Right kidney (tissue), 1 donor: ENCODE data around the gene PCBP3.

Source experiments
- DNase-seq: peaks from one replicate; pipeline ENCODE4 v3.0.0-alpha.2; 2016

The PCBP3 gene

DNA sequence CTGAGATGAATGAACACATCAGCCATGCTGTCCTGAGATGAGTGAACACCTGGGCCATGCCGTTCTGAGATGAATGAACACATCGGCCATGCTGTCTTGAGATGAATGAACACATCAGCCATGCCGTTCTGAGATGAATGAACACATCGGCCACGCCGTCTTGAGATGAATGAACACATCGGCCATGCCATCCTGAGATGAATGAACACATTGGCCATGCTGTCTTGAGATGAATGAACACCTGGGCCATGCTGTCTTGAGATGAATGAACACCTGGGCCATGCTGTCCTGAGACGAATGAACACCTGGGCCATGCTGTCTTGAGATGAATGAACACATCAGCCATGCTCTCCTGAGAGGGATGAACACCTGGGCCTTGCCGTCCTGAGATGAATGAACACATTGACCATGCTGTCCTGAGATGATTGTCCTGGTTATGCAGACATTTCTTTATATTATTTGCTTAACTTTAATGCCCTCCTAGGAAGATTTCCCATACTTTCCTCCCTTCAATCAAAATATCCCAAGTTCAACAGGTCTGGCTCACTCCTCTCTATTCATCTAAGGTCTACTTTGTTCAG lies 289.5 kb downstream of the PCBP3 start:
- no peak for DNase-seq

DNA sequence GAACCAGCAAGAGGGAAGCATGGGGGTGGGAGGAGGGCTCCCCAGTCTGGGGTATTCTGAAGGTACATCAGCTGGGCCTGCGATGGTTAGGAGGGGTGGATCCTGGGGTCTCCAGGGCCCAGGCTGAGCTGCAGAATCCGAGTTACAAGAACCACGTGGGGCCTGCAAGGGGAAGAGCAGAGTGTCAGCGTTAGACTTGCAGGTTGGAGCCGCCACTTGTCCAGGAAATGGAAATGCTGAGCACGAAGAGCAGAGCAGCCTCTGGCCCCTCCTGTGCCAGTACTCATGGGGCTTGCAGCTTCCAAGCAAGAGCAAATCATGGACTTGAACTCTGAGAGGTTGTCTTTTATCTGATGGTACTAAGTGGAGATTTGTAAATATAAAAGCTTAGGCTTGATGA lies 290.6 kb downstream of the PCBP3 start:
- no peak for DNase-seq

DNA sequence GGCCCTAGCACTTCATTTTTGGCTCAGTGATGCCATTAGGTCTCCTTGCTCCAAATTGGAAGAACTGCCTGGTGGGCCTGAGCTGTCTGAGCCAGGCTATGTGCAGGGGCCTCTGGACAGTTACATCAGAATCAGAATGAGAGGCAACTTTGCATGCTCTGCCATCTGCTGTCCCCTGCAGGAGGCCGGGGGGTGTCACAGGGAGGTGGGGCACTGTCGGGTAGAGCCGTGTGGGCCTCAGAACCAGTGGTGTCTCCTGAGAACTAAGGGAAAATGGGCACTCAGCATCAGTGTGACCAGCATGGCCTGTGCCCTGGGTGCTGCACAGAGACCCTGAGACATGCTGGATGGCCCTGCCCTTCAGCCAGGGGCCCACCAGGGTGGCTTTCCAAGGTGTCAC lies 291.0 kb downstream of the PCBP3 start:
- DNase-seq: no peak

DNA sequence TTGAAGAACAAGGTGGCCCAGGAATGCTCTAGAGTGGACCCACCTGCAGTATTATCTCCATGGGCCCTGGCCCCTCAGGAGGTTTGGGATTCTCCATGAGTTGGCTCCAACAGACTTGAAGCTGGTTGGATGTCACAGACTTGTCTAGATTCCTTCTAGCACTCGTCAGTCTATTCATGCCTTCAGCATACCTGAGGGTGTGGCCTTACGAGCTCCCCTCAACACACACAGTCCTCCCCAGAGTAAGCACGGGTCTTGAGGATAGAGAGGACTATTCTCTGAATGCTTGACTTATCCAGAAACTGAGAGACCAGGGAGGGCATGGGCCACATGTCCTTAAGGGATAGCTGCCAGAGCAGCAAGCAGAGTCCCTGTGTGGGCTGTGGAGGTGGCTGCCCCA lies 292.1 kb downstream of the PCBP3 start:
- no peak for DNase-seq

DNA sequence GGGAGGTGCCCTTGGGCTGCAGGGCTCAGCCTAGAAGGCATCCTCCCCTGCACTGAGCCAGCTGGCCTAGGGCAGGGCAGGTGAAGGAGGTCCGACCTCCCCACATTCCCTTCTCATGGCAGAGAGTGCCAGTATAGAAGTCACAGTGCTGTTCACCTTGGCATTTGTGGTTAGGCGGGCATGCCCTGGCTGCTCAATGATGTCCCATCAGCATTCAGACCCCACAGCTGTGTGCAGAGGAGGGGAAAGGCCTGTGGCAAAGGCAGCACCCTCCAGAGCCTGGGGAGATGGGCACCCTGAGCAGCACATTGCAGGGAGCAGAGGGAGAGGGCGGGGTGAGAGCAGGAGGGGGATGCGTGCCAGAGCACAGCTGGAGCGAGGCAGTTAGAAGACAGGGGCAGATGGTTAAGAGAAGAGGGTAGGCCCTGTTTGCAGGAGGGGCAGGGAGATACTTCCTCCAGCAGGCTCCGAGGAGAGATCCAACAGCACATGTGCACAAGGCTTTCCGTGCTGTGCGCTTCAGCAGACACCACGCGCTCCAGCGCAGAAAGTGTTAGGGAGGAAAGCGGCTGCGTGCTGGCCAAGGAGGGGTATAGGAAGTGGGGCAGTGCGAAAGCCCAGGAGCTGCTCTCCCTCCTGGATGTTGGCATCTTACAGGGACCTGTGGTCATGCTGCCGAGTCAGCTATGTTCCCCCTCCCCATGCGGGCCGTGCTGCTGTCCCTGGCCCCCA lies 294.4 kb downstream of the PCBP3 start:
- no peak for DNase-seq

DNA sequence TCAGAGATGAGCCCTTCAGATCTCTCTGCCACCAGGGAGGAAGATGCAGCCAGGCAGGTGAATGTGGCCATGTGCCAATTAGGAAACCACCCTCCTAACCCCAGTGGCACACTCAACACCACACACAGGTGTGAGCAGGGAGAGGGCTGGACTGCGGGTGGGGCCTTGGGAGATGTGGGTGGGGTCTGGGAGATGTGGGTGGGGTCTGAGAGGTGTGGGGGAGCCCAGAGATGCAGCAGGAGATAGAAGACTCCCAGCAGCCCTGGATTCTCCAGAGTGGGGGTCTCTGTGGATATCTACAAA lies 294.9 kb downstream of the PCBP3 start:
- DNase-seq: no peak

DNA sequence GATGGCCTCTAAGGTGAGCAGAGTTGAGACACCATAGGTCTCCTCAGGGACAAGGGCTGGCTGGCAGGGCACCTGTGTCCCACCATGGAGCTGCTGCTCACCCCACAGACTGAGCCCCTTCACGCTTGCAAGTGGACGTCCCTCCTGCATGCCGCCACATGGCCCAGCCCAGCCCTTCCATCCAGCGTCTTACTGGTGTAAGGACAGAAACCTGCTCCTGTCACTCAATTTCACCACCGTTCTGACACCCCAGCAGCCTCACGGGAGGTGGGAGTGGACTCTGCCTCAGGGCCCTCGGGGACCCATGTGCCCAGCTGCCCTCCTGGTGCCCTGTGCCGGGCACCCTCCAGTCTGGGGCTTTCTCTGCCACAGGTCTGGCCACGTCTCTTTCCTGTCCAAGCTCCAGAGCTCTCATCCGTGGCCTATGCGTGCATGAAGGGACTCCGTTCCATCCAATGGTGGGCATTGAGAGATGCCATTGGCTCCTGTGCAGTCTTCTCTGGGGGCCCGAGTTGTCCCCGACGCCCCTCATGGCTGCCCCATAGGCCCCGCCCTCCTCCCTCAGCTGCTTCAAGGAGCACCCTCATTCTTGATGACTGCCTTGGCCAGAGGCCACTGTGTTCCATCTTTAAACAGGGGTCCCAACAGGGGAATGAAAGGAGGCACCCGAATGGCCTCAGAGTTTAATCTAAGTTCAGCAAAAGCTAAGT lies 295.4 kb downstream of the PCBP3 start:
- DNase-seq: no peak

DNA sequence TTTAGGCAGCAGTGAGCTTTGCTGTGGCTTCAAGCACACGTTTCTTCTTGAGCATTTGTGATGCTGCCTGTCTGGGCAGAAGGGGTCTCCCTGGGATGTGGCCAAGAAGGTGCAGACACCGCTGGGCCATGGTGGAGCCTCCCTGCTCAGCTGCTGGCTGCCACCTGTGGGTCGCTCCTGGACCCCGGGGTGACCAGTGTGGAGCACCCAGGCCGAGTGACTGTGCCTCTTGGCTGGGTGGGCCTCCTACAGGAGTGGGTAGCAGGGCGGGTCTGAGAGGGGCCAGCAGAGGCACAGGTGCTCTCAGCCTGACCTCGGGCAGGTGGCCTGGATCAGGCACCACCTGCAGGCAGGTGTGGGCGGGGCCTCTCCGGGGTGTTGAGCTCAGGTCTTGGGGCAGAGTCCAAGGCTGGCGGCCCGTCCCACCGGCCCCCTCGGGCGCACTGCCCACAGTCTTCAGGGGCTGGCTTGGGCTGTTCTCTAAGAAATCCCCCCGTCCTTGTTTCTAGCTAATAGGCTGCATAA lies 296.1 kb downstream of the PCBP3 start:
- no peak for DNase-seq

DNA sequence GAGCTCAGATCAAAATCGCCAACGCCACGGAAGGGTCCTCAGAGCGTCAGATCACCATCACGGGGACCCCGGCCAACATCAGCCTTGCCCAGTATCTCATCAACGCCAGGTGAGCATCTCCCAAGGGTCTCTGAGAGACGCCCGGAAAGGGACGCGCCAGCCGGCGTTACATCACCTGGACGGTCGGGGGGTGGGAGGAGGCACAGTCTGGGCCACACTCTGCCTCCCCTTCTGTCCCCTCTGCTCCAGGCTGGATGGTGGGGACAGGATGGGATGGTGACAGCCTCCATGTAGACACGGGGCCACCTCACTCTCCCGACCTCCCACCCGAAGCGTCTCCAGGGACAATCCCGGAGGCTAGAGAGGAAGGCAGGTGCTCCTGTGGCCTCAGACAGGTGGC lies 296.6 kb downstream of the PCBP3 start:
- no peak for DNase-seq

DNA sequence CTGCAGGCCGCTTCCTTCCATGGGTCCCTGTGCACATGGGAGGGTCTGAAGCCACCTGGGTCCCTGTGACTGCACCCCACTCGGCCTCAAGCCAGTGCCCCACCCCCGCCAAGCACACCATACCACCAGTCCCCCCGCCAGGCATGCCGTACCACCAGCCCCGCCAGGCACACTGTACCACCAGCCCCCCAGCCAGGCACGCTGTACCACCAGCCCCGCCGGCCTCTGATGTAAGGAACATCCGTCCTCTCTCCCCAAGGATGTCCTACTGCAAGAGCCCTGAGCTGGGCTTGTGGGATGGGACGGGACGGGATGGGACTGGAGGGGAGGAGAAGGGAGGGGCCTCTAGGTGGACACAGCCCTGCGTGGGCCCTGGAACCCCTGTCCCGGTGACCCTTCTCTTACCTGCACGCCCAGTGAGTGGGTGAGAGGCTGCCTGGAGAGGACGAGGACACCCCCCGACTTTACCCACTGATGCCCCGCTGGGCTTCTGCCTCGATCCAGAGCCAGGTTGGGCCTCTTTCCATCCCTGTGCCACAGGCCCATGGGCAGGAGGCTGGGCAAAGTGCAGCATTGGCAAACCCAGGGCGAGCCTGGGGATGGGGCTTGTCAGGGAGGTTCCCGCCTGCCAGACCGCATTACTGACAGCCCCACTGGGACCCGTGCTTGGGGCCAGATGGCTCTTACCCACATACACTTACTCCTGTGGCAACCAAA lies 297.3 kb downstream of the PCBP3 start:
- no peak for DNase-seq

DNA sequence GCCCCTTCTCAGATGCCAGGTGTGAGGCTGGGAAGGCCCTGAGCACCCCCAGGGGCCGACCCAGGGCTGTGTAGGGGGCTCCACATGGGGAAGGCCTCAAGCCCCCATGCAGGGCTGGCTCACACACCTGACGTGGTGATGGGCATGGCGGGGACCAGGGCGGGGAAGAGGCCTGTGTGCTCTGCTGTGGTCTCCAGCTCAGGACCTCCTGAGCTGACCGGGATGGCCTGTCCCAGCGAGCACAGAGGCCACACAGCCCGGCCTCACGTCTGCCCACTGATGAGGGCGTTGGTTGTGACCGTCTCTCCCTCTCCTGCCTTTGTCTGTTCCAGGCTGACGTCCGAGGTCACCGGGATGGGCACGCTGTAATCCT lies 297.8 kb downstream of the PCBP3 start:
- no peak for DNase-seq

DNA sequence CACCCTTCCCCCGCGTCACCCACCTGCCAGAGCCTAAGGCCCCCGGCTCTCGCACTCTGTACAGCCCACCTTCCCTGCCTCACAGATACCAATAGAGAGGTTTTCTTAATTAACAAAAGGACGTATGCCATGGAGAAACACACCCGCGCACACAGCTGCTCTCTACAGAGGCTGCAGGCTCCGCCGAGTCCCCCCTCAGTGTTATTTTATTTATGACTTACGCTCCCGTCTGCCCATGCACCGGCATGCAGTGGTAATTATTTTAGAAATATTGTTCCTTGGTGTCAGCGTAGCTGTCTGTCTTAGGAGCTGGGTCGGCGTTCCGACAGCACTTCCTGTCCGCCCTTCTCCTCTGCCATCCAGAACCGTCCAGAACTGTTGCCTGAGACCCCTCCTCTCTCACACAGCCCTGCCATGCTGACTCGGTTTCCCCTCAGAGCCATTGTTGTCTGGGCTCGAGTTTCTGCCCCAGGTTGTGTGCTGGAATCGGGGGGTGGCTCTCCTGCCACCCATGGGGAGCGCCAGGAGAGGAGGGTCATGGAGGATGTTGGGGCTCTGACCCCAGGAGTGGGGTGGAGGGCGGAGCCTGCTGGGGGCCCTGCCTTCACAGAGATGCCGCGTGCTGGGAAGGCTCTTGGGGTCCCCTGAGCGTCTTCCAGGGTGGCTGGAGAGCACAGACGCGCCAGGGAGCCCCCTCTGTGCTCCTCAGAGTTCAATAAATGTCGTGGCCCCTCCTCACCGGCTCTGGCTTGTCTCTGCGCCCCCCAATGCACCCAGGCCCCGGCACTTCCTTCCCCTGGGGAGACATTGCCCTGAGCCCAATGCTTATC lies 298.4 kb downstream of the PCBP3 start:
- no peak for DNase-seq

DNA sequence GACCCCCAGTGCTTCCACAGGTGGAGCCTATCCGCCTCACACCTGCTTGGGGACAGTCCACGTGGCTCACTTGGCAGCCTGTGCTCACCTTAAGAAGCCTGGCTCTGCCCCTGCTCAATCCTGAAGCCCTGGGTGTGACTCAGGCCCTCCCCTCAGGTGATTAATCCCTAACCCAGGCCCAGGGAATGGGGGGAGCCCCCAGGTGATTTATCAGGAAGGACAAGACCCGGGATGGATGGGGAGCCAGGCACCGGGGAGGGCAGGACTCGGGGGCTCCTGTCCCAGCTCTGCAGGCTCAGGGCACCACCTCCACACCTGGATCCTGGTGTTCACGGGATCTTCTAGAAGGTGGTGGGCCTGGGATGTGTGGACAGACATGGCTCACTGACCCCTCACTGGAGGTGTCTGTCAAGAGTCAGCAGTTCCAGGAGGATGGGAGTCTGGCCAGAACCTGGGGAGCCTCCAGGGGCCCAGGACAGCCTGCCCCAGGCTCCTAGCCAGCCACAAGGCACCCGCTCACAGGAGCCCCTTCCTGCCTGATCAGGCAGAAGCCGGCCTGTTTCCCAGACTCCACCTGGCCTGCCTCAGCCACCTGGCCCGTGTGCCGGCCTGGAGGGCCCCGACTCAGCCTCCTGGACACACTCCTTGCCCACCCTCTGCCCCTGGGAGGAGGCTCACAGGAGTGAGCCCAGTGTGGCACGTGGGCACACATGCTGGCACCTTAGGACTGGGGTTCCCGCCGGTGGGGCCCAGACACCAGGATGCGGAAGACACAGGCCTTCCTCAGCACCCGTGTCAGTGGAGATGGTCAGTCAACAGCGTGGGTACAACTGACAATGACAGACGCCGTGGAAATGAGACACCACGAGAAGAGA lies 299.5 kb downstream of the PCBP3 start:
- DNase-seq: no peak

DNA sequence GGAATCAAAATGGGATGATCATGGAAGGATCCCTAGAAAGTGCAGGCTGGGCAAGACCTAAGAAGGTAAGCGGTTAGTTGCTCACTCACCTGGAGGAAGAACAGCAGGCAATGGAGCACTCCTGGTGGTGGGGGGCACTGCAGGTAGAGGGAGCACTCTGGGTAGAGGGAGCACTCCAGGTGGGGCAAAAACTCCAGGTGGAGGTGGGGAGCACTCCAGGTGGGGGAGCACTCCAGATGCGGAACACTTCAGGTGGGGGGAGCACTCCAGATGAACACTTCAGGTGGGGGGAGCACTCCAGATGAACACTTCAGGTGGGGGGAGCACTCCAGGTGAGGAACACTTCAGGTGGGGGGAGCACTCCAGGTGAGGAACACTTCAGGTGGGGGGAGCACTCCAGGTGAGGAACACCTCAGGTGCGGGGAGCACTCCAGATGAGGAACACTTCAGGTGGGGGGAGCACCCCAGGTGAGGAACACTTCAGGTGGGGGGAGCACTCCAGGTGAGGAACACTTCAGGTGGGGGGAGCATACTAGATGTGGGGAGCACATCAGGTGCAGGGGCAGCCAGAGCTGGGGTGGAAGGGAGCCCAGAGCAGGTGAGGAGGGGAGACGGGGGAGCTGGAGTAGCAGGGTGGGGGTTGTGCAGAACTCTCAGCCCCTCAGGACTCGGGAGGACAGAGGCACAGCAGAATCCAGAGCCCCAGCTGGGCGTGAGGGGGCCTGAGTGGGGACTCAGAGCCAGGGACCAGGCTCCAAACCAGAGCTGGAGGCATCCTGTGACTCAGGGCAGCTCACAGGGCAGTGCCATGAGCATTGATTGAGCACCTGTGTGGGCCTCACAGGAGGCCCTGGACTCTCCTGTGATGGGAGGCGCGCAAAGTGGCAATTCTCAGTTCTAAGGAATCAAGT lies 300.4 kb downstream of the PCBP3 start:
- DNase-seq: no peak

DNA sequence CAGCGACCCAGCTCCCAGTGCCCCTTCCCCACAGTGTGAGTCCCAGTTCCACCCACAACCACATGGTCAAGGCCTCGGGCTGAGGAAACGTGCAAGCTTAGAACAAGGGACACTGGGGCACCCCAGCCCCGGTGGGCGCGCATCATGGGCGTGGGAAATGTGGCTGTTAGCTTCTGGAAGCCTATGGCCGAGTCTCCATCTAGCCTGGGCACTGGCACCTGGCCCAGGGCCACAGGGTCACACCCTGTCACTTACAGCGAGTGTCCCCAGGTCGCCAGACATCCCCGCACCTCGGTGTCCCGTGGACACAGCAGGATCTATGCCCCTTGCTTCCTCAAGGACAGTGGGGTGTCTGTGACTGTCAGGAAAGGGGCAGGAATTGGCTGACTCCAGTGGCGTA lies 301.1 kb downstream of the PCBP3 start:
- no peak for DNase-seq

DNA sequence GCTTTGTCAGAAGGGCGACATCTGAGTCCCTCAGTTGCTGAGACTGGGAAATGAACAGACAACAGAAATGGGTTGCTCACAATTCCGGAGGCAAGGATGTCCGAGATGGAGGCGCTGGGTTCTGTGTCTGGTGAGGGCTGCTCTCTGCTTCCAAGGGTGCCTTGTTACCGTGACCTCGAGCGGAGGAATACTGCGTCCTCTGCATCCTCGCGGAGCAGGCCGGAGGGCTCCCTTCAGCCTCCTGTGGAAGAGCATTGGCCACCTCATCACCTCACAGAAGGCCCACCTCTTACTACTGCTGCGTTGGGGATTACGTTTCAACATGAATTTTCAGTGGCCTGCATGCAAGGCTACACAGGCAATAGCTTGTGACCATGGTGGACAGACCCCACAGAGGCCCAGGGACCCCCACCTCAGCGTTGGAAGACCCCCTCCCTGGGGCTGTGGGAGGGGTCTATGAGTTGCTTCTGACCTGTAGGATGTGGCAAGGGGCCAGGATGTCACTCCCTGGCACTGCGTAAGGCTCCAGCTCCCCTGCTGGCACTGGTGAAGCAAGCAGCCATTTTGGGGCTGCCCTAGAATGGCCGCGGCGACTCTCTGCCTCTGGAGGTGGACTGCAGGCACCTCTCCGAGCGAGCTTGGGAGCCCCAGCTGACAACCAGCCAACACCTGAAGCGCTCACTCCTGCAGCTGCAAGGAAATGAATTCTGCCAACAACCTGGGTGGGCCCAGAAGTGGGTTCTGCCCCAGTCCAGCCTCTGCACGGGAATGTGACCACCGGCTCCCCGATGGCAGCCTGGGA lies 301.7 kb downstream of the PCBP3 start:
- DNase-seq: no peak

DNA sequence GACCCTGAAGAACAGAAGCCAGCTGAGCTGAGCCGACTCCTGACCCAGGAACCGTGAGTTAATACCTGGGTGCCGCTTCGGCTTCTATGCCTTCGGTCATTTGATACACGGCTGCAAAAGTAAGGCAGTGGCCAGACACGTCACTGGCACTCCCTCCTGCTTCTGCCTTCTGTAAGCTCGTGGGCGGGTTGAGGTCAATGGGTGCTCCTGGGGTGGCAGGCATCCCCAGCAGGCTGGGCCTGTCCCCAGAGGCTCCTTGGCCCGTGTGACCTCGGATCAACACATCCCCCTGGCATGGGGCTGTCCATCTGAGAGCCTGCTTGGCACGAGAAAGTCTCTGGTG lies 302.3 kb downstream of the PCBP3 start:
- no peak for DNase-seq

DNA sequence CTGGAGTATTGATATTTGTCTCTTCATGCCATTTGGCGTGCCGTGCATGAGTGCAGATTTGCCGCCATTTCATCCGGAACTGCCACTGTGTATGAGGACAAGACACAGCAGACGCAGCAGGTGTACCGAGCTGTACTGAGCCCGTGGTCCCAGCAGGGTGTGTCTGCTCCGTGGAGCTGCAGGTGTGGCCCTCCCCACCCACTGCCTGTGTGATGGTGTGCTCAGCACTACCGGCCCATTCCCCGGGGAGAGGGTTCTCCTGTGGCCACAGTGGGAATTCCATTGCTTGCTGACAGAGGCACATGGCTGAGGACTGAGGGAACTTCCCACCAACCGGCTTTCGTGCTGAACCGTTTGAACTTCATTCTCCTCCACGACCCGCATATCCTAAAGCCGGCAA lies 303.8 kb downstream of the PCBP3 start:
- no peak for DNase-seq

DNA sequence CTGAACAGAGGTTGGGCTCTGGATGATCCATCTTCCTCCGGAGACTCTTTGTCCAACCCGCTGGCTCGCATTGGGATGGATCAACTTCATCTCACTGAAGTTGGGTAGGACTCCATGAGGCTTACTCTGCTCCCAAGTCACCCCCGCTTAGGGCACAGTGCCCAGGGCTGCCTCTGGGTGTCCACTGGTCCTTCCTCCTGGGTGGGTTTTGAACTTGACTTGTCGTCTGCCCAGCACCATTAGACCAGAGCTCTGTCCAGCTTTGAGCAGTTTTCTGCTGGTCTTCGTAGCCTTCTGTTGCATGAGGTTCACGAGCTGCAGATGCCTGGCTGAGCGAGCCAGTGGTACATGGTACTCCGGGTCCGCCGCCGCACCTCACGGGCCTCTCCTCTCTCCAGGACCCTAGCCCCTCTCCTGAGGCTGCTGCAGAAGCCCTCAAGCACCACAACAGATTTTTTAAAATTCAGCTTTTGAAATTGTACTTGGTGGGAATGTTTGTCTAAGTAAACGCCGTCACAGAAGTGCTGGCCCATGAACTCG lies 304.3 kb downstream of the PCBP3 start:
- no peak for DNase-seq
